ENCODE data around the gene CCDC182.

CCDC182 gene

GRCh38 chr17:57706761-57707160, 38.3 kb downstream of the CCDC182 start:
- no peak for DNase-seq (ENCODE audit: low read depth)
- no peak overlapping the region for H3K4me3 ChIP-seq (ENCODE audit: low read depth, low read length)

GRCh38 chr17:57705921-57706695, 39.0 kb downstream of the CCDC182 start:
- no peak for DNase-seq (ENCODE audit: low read depth)
- H3K4me3 ChIP-seq (ENCODE audit: low read depth, low read length), result no peak overlapping the region

- no peak overlapping the region for H3K4me3 ChIP-seq (ENCODE audit: low read depth, low read length)
- no peak for DNase-seq (ENCODE audit: low read depth)
Measured at GRCh38 chr17:57704448-57704847, 40.7 kb downstream of the CCDC182 start.

DNA sequence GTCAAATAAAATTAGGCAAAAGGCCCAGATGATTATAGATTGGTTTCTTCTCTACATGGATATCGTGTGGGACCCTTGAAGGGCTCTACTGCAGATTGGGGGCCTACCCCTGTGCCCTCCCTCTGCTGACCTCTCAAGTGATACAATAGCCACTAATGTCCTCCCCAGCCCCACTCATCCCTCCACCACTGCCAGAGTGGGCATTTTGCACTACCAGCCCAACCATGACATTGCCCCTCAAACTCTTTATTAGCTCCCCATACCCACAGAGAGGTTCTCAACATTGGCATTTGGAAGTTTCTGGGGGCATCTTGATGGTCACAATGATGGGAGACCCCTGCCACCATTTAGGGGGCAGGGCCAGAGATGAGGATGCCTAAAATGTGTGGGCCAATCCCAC, 41.8 kb downstream of the CCDC182 start:
- DNase-seq (ENCODE audit: low read depth), result no peak
- no peak overlapping the region for H3K4me3 ChIP-seq (ENCODE audit: low read depth, low read length)

DNA sequence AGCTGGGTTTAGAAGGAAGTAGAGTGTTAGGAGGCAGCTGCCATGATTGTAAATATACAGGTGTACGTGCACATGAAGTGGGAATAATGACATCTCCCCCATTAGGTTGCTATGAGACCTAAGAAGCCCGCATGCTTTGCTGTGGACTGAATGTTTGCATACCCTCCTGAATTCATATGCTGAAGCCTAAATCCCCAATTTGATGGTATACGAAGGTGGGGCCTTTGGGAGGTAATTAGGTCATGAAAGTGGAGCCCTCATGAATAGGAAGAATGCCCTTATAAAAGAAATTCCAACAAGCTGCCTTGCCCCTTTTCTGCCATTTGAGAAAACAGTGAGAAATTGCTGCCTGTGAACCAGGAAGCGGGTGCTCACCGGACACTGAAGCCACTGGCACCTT, 44.0 kb downstream of the CCDC182 start:
- H3K4me3 ChIP-seq (ENCODE audit: low read depth, low read length), result no peak overlapping the region
- DNase-seq (ENCODE audit: low read depth), result no peak

- peak; percentile 34 for DNase-seq (ENCODE audit: low read depth)
- no peak overlapping the region for H3K4me3 ChIP-seq (ENCODE audit: low read depth, low read length)
Measured at GRCh38 chr17:57699751-57700219, 45.3 kb downstream of the CCDC182 start.

- H3K4me3 ChIP-seq (ENCODE audit: low read depth, low read length), result no peak overlapping the region
- DNase-seq (ENCODE audit: low read depth), result no peak
Measured at GRCh38 chr17:57697891-57698711, 47.0 kb downstream of the CCDC182 start.

GRCh38 chr17:57697197-57697596, 47.9 kb downstream of the CCDC182 start:
- no peak overlapping the region for H3K4me3 ChIP-seq (ENCODE audit: low read depth, low read length)
- no peak for DNase-seq (ENCODE audit: low read depth)

DNA sequence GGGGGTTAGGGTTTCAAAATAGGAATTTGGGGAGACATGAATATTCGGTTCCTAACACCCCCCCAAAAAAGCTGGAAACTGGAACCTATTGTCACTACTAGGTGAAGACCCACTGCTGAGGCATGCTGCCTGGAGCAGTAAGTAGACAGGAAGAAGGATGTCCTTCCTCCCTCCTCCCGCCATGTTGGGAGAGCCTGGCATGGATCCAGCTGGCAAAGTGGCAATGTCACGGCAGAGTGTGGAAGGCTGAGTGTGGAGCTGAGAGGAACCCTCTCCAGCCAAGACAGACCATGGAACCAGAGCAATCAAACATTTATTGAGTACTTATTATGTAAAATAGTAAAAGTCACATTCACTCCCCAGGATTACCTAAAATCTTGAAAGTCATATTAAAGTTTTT, 49.0 kb downstream of the CCDC182 start:
- no peak overlapping the region for H3K4me3 ChIP-seq (ENCODE audit: low read depth, low read length)
- DNase-seq (ENCODE audit: low read depth), result no peak
